Esophagus (tissue), 2 donors: Measurements from ENCODE around the gene NR4A2. TPM values are rescaled to one million over a fixed set of nuclear protein-coding genes. Genes with fewer than 3 reads are reported as not detected.

Source experiments
- H3K27ac ChIP-seq, 2 donors: one replicate each; pipeline ENCODE4 v1.5.1; 2013; ENCODE audit warnings: low read depth in 2 of 2, mild to moderate bottlenecking in 2 of 2, inconsistent platforms in 1 of 2, low read length in 1 of 2, moderate library complexity in 1 of 2
- H3K27me3 ChIP-seq, 2 donors: one replicate each; pipeline ENCODE4 v1.6.1; 2013; ENCODE audit warnings: low read length in 2 of 2, control low read depth in 1 of 2, mild to moderate bottlenecking in 1 of 2; ENCODE audit not compliant: insufficient read depth in 2 of 2, control insufficient read depth in 1 of 2
- H3K36me3 ChIP-seq, 2 donors: one replicate each; pipeline ENCODE4 v1.6.1; 2013; ENCODE audit warnings: low read length in 1 of 2; ENCODE audit not compliant: control insufficient read depth in 2 of 2, insufficient read depth in 2 of 2
- H3K4me1 ChIP-seq, 2 donors: one replicate each; pipeline ENCODE4 v1.6.1; 2013; ENCODE audit warnings: low read length in 1 of 2; ENCODE audit not compliant: control insufficient read depth in 2 of 2, insufficient read depth in 2 of 2
- H3K4me3 ChIP-seq, 2 donors: one replicate each; pipeline ENCODE4 v1.5.1; 2013; ENCODE audit warnings: low read length in 2 of 2, mild to moderate bottlenecking in 2 of 2, low read depth in 1 of 2, moderate library complexity in 1 of 2
- H3K9me3 ChIP-seq, 2 donors: one replicate each; pipeline ENCODE4 v1.6.1; 2013; ENCODE audit warnings: mild to moderate bottlenecking in 2 of 2, low read depth in 1 of 2, low read length in 1 of 2, moderate library complexity in 1 of 2; ENCODE audit not compliant: control insufficient read depth in 2 of 2, insufficient read depth in 1 of 2
- WGBS, 2 donors: extraction: QIAGEN DNeasy Blood & Tissue Kit; methylation state at CpG; one replicate each; pipeline ENCODE4 v1.1.7; 2013; 5-methylcytosine and 5-hydroxymethylcytosine counted together
- polyA plus RNA-seq, 2 donors: library from polyadenylated mRNA; stranded (reverse); fragments of 200-250 nt; gene quantifications; one replicate each; pipeline ENCODE4 v1.2.3, GENCODE V29; 2013
- donor health status: healthy with polysubstance abuse.
- donor health status: Bipolar disorder and iron deficiency.

Gene NR4A2
- polyA plus RNA-seq, 2 donors = 1.6 to 2.0 TPM

GRCh38 chr2:156331572-156332283, 793 bp downstream of the NR4A2 start:
- WGBS, 2 donors = 2 to 3% methylated on average over 18 of the region's 18 CpGs
- Histone ChIP-seq H3K27me3 (no peaks in the 10 kb centered on the region), H3K9me3 (peaks cover 0 to 2% of the 10 kb centered on the region in 2 donors), H3K4me1 (no peaks in the 10 kb centered on the region), H3K4me3 (peak overlapping the region; percentile 71 to 81), H3K36me3 (peaks cover 0 to 18% of the 10 kb centered on the region in 2 donors), H3K27ac (peak overlapping the region; percentile 97 to 99)

GRCh38 chr2:156329927-156330726, 2.4 kb downstream of the NR4A2 start:
- 77 to 82% methylated on average over 23 of the region's 23 CpGs for WGBS, 2 donors
- H3K4me3 ChIP-seq = no peak overlapping the region

GRCh38 chr2:156329031-156329926, 3.2 kb downstream of the NR4A2 start:
- WGBS, 2 donors = 63 to 71% methylated on average over 64 of the region's 64 CpGs

More at GRCh38 chr2:156329927-156330726, 2.4 kb downstream of the NR4A2 start:
- Histone ChIP-seq H3K27me3 (no peaks in the 10 kb centered on the region), H3K9me3 (peaks cover 0 to 2% of the 10 kb centered on the region in 2 donors), H3K36me3 (peaks cover 0 to 21% of the 10 kb centered on the region in 2 donors), H3K4me1 (no peaks in the 10 kb centered on the region), H3K27ac (no peak overlapping the region)

GRCh38 chr2:156327835-156328695, 4.5 kb downstream of the NR4A2 start:
- Histone ChIP-seq H3K4me1 (no peaks in the 10 kb centered on the region), H3K36me3 (peaks cover 0 to 21% of the 10 kb centered on the region in 2 donors), H3K27ac (no peak overlapping the region), H3K9me3 (peaks cover 0 to 2% of the 10 kb centered on the region in 2 donors), H3K4me3 (no peak overlapping the region), H3K27me3 (no peaks in the 10 kb centered on the region)
- 89 to 92% methylated on average over 38 of the region's 38 CpGs for WGBS, 2 donors

More at GRCh38 chr2:156329031-156329926, 3.2 kb downstream of the NR4A2 start:
- H3K27me3 ChIP-seq = no peaks in the 10 kb centered on the region
- H3K9me3 ChIP-seq = peaks cover 0 to 2% of the 10 kb centered on the region in 2 donors
- peaks cover 0 to 21% of the 10 kb centered on the region in 2 donors for H3K36me3 ChIP-seq
- no peaks in the 10 kb centered on the region for H3K4me1 ChIP-seq
- H3K27ac ChIP-seq = no peak overlapping the region
- no peak overlapping the region for H3K4me3 ChIP-seq

- Histone ChIP-seq H3K4me1 (peaks cover 0 to 1% of the 10 kb centered on the region in 2 donors), H3K9me3 (peaks cover 0 to 4% of the 10 kb centered on the region in 2 donors), H3K27ac (no peak overlapping the region), H3K36me3 (peaks cover 0 to 21% of the 10 kb centered on the region in 2 donors), H3K27me3 (no peaks in the 10 kb centered on the region), H3K4me3 (no peak overlapping the region)
- WGBS, 2 donors = 88 to 90% methylated on average over 12 of the region's 12 CpGs
Observed at GRCh38 chr2:156326526-156327095, 5.9 kb downstream of the NR4A2 start.

GRCh38 chr2:156325688-156326525, 6.6 kb downstream of the NR4A2 start:
- Histone ChIP-seq H3K9me3 (peaks cover 0 to 4% of the 10 kb centered on the region in 2 donors), H3K4me1 (peaks cover 2 to 3% of the 10 kb centered on the region in 2 donors), H3K4me3 (no peak overlapping the region), H3K27ac (no peak overlapping the region), H3K27me3 (peaks cover 0 to 3% of the 10 kb centered on the region in 2 donors), H3K36me3 (peaks cover 0 to 21% of the 10 kb centered on the region in 2 donors)
- WGBS, 2 donors = 85 to 91% methylated on average over 12 of the region's 12 CpGs

GRCh38 chr2:156323754-156324153, 8.8 kb downstream of the NR4A2 start:
- peaks cover 3 to 7% of the 10 kb centered on the region in 2 donors for H3K4me1 ChIP-seq
- H3K9me3 ChIP-seq = peaks cover 0 to 4% of the 10 kb centered on the region in 2 donors
- no peak overlapping the region for H3K4me3 ChIP-seq
- peaks cover 0 to 3% of the 10 kb centered on the region in 2 donors for H3K27me3 ChIP-seq
- peaks cover 0 to 11% of the 10 kb centered on the region in 2 donors for H3K36me3 ChIP-seq
- WGBS, 2 donors = 87 to 90% methylated on average over 2 of the region's 2 CpGs
- no peak overlapping the region for H3K27ac ChIP-seq
